IPS DF 6.9 (cell line): ENCODE measurements around the gene ZNRD2.

Experiments used
- DNase-seq: peaks from one replicate; pipeline ENCODE4 v3.0.0-alpha.2; 2013; ENCODE audit warnings: low read depth, low spot score
- H3K27ac ChIP-seq: one replicate; pipeline ENCODE4 v1.5.1; 2013; ENCODE audit warnings: low read length, control low read depth
- H3K27me3 ChIP-seq: 2 replicates; pipeline ENCODE4 v1.6.1; 2013; ENCODE audit warnings: mild to moderate bottlenecking, low read length; ENCODE audit not compliant: control insufficient read depth, insufficient read depth
- H3K36me3 ChIP-seq: 2 replicates; pipeline ENCODE4 v1.6.1; 2013; ENCODE audit warnings: low read length; ENCODE audit not compliant: control insufficient read depth, insufficient read depth
- H3K4me1 ChIP-seq: 2 replicates; pipeline ENCODE4 v1.6.1; 2013; ENCODE audit warnings: low read length; ENCODE audit not compliant: control insufficient read depth, insufficient read depth
- H3K4me3 ChIP-seq: 2 replicates; pipeline ENCODE4 v1.5.1; 2013; ENCODE audit warnings: mild to moderate bottlenecking, low read length
- H3K9me3 ChIP-seq: 2 replicates; pipeline ENCODE4 v1.6.1; 2013; ENCODE audit warnings: low read length, inconsistent platforms; ENCODE audit not compliant: control insufficient read depth, insufficient read depth
- WGBS: extraction: QIAGEN DNeasy Blood & Tissue Kit; methylation state at CpG from one replicate; pipeline ENCODE4 v1.1.7; 2013; ENCODE audit warnings: mixed read lengths, missing lambda C conversion rate; ENCODE audit not compliant: insufficient read length, insufficient coverage; 5-methylcytosine and 5-hydroxymethylcytosine counted together

ZNRD2 gene

DNA sequence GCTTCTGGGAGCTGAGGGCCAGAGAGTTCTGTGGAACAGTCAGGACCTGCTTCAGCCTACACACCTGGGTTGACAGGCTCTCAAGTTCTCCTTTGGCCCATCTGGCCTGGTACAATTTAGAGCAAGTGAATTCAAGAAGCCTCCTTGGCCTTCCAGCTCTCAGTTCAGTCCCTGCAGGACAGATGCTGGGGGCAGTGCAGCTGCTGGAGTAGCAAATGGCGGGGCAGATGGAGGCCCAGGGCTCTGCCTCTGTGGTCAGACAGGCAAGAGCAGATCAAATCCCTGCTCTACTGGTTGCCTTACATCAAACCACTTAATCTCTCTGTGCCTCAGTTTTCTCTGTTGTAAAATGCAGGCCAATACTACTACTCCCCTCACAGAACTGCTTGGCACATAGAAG is 34.0 kb downstream of the ZNRD2 start:
- WGBS, result no CpG with 5 or more reads among the region's 1 CpG
- Histone ChIP-seq H3K4me3 (no peak overlapping the region), H3K4me1 (peaks cover 4% of the 10 kb centered on the region), H3K36me3 (peaks cover 3% of the 10 kb centered on the region; the same call in 1 of the 2 replicates), H3K27me3 (peaks cover 1% of the 10 kb centered on the region; the same call in 1 of the 2 replicates), H3K9me3 (no peaks in the 10 kb centered on the region), H3K27ac (no peak overlapping the region)
- DNase-seq, result no peak

DNA sequence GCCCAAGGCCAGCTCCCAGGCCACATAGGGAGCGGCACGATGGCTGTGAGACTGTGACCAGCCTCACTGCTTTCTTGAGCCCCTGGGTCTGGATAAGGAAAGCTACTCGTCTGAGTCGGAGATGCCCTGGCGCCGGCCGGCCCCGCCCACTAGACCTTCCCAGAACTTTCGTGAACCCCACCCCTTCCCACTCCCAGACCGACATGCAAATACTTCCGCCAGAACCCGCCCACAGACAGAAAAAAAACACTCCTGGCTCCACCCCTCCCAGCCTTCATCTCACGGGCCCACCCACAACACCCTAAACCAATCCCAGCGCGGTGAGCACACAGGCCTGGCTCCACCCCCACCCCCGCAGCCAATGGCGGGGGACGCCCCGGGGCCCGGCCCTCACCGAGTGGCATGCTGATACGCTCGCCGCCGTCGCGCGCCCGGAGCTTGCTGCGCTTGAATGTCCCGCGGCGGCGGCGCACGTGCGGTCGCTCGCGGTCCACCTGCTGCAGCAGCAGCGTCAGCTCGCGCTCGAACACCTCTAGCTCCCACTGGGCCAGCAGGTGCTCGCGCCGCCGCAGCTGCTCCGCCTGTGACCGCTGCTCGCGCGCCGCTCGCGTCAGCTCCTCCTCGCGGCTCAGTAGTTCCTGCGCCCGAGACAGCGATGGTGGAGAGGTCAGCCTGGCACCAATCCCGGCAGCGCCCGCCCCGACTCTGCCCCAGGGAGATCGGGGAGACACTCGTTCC is 36.8 kb downstream of the ZNRD2 start:
- DNase-seq, result peak; percentile 94
- H3K9me3 ChIP-seq, result no peaks in the 10 kb centered on the region
- H3K27ac ChIP-seq, result no peak overlapping the region
- WGBS, result no CpG with 5 or more reads among the region's 67 CpGs
- H3K36me3 ChIP-seq, result 0 out of 2 replicates have a peak, but pooled peaks cover 3% of the 10 kb centered on the region
- peaks cover 3% of the 10 kb centered on the region for H3K4me1 ChIP-seq
- peak overlapping the region; percentile 40; the same call in 1 of the 2 replicates for H3K4me3 ChIP-seq
- no peaks in the 10 kb centered on the region for H3K27me3 ChIP-seq

DNA sequence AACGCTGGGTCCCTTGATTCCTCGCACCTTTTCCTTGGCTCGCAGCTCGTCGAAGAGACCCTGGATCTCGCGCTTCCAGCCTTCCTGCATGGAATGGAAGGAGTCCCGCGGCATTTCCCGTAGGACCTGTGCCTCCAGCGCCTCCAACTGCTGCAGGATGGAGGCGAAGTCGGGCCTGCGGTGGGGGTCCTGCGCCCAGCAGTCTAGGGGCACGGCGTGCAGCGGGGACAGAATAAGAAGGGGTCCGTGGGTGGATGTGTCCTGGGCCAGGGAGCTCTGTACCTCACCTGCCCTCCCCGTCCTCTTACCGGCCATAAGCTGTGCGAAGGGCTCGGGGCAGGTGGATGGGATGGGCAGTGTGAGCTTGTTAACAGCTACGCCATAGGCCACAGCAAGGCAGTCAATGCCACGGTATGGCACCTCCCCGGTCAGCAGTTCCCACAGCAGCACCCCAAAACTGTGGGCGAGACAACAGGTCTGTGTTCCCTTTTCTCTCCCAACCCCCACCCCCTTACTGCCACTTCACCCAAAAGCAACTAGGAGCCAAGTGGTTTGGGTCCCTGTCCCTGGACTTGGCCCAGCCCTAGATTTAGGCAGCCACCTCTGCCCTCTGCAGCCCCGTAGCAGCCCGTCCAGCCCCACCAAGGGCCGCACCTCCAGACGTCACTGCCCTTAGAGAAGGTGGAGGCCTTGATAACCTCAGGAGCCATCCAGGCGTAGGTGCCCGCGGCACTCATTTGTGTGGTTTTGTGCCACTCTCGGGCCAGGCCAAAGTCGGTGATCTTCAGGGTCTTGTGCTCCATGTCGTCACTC is 37.5 kb downstream of the ZNRD2 start:
- H3K36me3 ChIP-seq, result 0 out of 2 replicates have a peak, but pooled peaks cover 3% of the 10 kb centered on the region
- no peak for DNase-seq
- H3K4me3 ChIP-seq, result peak overlapping the region; percentile 40; the same call in 1 of the 2 replicates
- peaks cover 3% of the 10 kb centered on the region for H3K4me1 ChIP-seq
- H3K27ac ChIP-seq, result no peak overlapping the region
- WGBS, result no CpG with 5 or more reads among the region's 37 CpGs
- no peaks in the 10 kb centered on the region for H3K27me3 ChIP-seq
- H3K9me3 ChIP-seq, result no peaks in the 10 kb centered on the region

DNA sequence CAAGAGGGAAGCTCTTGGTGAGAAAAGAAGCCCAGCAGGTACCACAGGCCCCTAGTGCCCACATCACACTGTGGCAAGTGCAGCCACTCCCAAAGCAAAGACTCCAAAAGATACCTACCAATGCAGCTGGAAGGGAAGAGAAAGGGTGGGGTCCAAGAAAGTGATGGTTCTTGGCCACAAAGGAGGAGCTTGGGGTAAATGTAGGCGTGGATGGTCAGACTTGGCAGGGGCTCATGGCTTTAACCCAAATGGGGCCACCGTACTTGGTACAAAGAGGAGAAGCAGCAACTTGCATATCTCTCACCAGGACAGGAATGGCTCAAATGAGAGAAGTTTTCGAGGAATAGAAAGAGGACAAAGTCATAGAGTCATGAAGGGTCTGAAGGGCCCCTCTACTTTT is 39.0 kb downstream of the ZNRD2 start:
- no peaks in the 10 kb centered on the region for H3K27me3 ChIP-seq
- 0 out of 2 replicates have a peak, but pooled peaks cover 3% of the 10 kb centered on the region for H3K36me3 ChIP-seq
- H3K4me3 ChIP-seq, result no peak overlapping the region
- no CpG with 5 or more reads among the region's 3 CpGs for WGBS
- peaks cover 6% of the 10 kb centered on the region for H3K4me1 ChIP-seq
- no peak overlapping the region for H3K27ac ChIP-seq
- no peak for DNase-seq
- H3K9me3 ChIP-seq, result no peaks in the 10 kb centered on the region

DNA sequence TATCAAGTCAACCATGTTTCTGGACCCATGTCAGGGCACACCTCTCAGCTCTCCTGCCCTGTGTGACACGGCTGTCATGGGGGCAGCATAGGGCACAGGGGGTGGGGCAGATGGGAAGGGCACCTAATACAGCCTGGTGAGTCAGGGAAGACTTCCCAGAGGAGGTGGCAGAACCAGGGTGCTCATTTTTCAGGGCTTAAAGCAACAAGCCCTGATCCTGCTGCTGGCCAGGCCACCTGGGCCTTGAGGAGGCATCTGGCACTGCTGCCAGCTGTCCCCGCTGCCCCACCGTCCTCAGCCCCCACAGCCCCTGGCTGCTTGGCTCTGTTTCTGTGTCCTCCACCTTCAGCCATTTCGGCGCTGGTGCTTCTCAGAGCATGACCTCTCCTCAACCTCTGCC is 39.4 kb downstream of the ZNRD2 start:
- H3K27me3 ChIP-seq, result no peaks in the 10 kb centered on the region
- 0 out of 2 replicates have a peak, but pooled peaks cover 2% of the 10 kb centered on the region for H3K36me3 ChIP-seq
- H3K4me1 ChIP-seq, result peaks cover 6% of the 10 kb centered on the region
- no peaks in the 10 kb centered on the region for H3K9me3 ChIP-seq
- H3K4me3 ChIP-seq, result no peak overlapping the region
- no CpG with 5 or more reads among the region's 5 CpGs for WGBS
- no peak for DNase-seq
- H3K27ac ChIP-seq, result no peak overlapping the region

DNA sequence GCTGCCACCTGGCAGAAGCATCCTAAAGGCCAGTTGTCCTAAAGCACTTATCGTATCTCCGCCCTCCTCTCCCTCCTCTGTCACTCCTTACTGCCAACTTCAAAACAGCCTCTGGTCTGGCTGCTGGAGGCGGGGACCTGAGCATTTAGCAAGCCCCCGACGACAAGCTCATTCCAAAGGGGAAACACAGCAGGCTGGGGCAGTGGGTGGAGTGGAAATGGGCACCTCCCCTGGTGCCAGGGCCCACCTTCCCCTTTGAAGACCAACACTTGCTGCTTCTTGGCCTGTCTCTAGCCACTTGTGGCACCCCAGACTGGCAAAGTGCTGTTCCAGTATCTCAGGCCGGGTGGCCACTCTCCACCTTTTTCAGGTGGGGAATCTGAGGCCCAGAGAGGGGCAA is 40.1 kb downstream of the ZNRD2 start:
- Histone ChIP-seq H3K27me3 (no peaks in the 10 kb centered on the region), H3K4me1 (peaks cover 6% of the 10 kb centered on the region), H3K4me3 (no peak overlapping the region), H3K36me3 (no peaks in the 10 kb centered on the region), H3K9me3 (no peaks in the 10 kb centered on the region), H3K27ac (no peak overlapping the region)
- no peak for DNase-seq
- no CpG with 5 or more reads among the region's 6 CpGs for WGBS

DNA sequence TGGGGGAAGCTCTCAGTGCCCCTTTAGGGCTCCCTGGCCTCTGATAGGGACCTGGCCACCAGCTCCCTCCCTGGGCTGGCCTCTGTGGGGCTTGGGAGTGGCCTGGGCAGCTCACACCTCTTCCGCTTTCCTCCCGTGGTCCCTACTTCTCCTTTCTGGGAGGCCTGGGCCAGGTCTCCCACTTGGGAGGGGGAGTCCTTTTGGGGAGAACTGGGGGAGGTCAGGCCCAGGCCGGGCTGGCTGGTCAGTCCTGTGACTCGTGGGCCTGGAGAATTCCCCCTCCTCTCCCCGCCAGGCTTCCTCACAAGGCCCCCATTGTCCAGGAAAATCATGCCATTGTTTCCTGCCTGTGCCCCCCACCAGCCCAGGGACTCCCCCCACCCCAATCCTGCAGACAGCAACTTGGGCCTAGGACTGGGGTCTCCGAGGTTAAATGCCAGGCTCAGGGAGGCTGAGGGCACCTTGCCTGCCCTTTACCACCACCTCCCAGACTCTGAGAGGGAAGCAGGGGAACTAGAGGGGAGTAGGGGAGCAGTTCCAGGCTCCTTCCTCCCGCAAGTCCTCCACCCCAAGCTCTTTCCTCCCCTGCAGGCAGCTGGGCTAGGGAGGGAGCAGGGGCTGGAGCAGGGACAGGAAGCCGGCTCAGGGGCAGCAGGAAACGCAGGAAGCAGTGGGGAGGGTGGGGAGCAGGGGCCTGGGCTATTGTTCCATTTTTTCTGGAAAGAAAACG is 40.9 kb downstream of the ZNRD2 start:
- WGBS, result no CpG with 5 or more reads among the region's 10 CpGs
- no peaks in the 10 kb centered on the region for H3K27me3 ChIP-seq
- H3K9me3 ChIP-seq, result no peaks in the 10 kb centered on the region
- DNase-seq, result no peak
- H3K4me1 ChIP-seq, result peaks cover 6% of the 10 kb centered on the region
- H3K27ac ChIP-seq, result no peak overlapping the region
- no peaks in the 10 kb centered on the region for H3K36me3 ChIP-seq
- no peak overlapping the region for H3K4me3 ChIP-seq

DNA sequence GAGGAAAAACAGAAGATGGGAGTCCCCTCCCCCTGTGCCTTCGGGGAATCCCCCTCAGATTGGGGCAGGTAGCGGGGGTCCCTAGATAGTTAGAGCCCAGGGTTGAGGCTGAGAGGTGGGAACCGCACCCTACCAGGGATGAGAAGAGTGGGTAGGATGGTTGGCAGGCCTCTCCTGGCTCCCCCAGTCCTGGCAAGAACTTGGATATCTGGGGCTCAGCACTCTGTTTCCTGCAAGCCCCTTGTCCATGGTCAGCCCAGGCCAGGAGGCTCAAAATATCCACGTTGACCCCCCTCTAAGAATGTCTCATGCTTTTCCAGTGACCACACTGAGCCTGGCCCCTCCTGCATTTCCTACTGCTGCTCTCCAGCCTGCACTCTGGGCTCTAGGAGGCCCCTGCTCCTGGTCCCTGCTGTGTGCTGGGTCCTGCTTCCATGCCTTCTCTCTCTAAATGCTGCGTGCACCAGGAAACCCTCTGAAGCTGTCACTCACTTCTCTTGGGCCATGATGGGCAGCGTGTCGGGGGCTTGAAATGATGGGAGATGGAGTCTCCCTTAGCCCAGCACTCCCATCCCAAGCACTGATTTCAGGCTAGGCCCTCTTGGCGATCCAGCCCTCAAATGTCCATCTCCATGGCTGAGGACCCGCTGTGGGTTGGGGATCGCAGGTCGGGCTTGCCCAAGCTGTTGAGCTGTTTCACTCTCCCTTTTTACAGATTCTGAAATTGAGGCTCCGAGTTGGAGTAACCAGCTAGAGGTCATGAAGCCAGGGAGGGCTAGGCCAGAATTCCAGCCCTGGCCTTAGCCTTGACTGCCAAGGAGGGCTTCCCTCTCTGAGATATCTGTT is 41.7 kb downstream of the ZNRD2 start:
- no peaks in the 10 kb centered on the region for H3K9me3 ChIP-seq
- peaks cover 7% of the 10 kb centered on the region for H3K4me1 ChIP-seq
- H3K4me3 ChIP-seq, result no peak overlapping the region
- H3K27me3 ChIP-seq, result no peaks in the 10 kb centered on the region
- H3K27ac ChIP-seq, result no peak overlapping the region
- DNase-seq, result no peak
- no CpG with 5 or more reads among the region's 12 CpGs for WGBS
- no peaks in the 10 kb centered on the region for H3K36me3 ChIP-seq

DNA sequence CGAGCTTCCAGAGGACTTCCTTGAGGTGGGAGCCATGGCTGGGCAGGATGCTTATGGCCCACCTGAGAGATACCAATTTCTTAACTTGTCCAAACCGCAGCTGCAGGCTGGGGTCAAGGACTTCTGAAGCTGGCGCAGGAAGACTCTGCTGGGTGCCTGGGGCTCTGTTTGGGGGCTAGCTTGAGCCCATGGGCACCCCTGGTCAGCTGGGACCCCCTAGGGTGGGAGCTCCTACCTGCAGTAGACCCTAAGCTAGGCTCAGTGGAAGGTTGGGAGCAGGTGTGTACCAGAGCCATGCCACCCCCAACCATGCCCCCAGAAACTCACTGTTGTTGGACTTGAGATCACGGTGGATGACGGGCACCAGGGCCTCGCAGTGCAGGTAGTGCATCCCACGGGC is 42.4 kb downstream of the ZNRD2 start:
- peaks cover 6% of the 10 kb centered on the region for H3K4me1 ChIP-seq
- H3K9me3 ChIP-seq, result no peaks in the 10 kb centered on the region
- 0 out of 2 replicates have a peak, but pooled peaks cover 7% of the 10 kb centered on the region for H3K36me3 ChIP-seq
- DNase-seq, result no peak
- H3K4me3 ChIP-seq, result no peak overlapping the region
- H3K27ac ChIP-seq, result no peak overlapping the region
- no peaks in the 10 kb centered on the region for H3K27me3 ChIP-seq
- WGBS, result no CpG with 5 or more reads among the region's 7 CpGs
